GM12878 (cell line): ENCODE measurements around the gene MAN2A1. TPM values are rescaled to one million over a fixed set of nuclear protein-coding genes. Genes with fewer than 3 reads are reported as not detected.

Experiments used
- ATAC-seq: fragments of 200-7000 bp; cut with Tn5 transposase; 3 replicates; pipeline ENCODE4 v1.9.1; 2020; ENCODE audit warnings: mild to moderate bottlenecking, moderate library complexity
- BruUV-seq: library from RNA; stranded (reverse); fragments of 400-500 nt; replicated peaks from 2 replicates; lab custom pipeline; 2021; lab: Mats Ljungman, UMichigan
- CTCF ChIA-PET: fragments of 300-600 bp; sonication (Branson Sonifier 250); formaldehyde crosslinking; extraction: SDS; loops from one replicate; lab custom pipeline; 2021; ENCODE audit warnings: inconsistent platforms; lab: Yijun Ruan, JAX
- POLR2A ChIA-PET: fragments of 350-600 bp; formaldehyde crosslinking; extraction: SDS; loops from one replicate; lab custom pipeline; 2021; ENCODE audit warnings: inconsistent platforms; lab: Charles Lee
- RAD21 ChIA-PET: fragments of 300-600 bp; sonication (Branson Sonifier 250); formaldehyde crosslinking; loops from one replicate; lab custom pipeline; 2023; ENCODE audit warnings: antibody characterized with exemption; ENCODE audit not compliant: unreplicated experiment; lab: Charles Lee
- SMC1A ChIA-PET: fragments of 300-600 bp; sonication (Branson Sonifier 250); formaldehyde crosslinking; loops from one replicate; lab custom pipeline; 2023; ENCODE audit not compliant: unreplicated experiment, uncharacterized antibody; lab: Charles Lee
- DNase-seq: peaks from one replicate; pipeline ENCODE4 v3.0.0-alpha.2; 2011; ENCODE audit warnings: low read depth, low spot score
- FAIRE-seq: peaks from 3 replicates; lab custom pipeline; 2011; peaks lifted over from hg19 to GRCh38; lab: Jason Lieb, UNC
- H2AFZ ChIP-seq: 2 replicates; pipeline ENCODE4 v1.6.0; 2011; ENCODE audit warnings: low read depth, low read length, control low read depth; ENCODE audit not compliant: control insufficient read depth
- H3K27ac ChIP-seq: 2 replicates; pipeline ENCODE4 v1.5.1; 2011; ENCODE audit warnings: control low read depth; ENCODE audit not compliant: control insufficient read depth, insufficient read depth
- H3K27me3 ChIP-seq, 2 experiments: replicated peaks in 1 of 2; 2 replicates each; pipeline versions ENCODE4 v1.6.0 to v1.6.1; 2011; ENCODE audit warnings: low read length in 1 of 2; ENCODE audit not compliant: control insufficient read depth in 2 of 2, insufficient read depth in 2 of 2
- H3K36me3 ChIP-seq, 2 experiments: 2 replicates each; pipeline ENCODE4 v1.5.1; 2011; ENCODE audit warnings: low read length in 1 of 2; ENCODE audit not compliant: control insufficient read depth in 2 of 2, insufficient read depth in 2 of 2
- H3K4me1 ChIP-seq: 2 replicates; pipeline ENCODE4 v1.6.1; 2011; ENCODE audit warnings: mild to moderate bottlenecking, low read length, moderate library complexity, mixed read lengths; ENCODE audit not compliant: control insufficient read depth, insufficient read depth
- H3K4me2 ChIP-seq: 2 replicates; pipeline ENCODE4 v1.6.0; 2011; ENCODE audit warnings: control low read depth; ENCODE audit not compliant: control insufficient read depth, insufficient read depth
- H3K4me3 ChIP-seq: fragments of 200-600 bp; sonication (generic); 2 replicates; pipeline ENCODE4 v1.5.1; 2016
- H3K79me2 ChIP-seq: 2 replicates; pipeline ENCODE4 v1.6.0; 2011; ENCODE audit warnings: low read length; ENCODE audit not compliant: control insufficient read depth, insufficient read depth
- H3K9ac ChIP-seq: 2 replicates; pipeline ENCODE4 v1.8.0; 2011; ENCODE audit warnings: low read length, control low read depth, mixed read lengths; ENCODE audit not compliant: control insufficient read depth, insufficient read depth
- H3K9me3 ChIP-seq: replicated peaks from 3 replicates; pipeline ENCODE4 v1.5.1; 2011; ENCODE audit warnings: mild to moderate bottlenecking, low read length; ENCODE audit not compliant: control insufficient read depth, insufficient read depth
- H4K20me1 ChIP-seq: 2 replicates; pipeline ENCODE4 v1.6.0; 2011; ENCODE audit not compliant: control insufficient read depth, insufficient read depth
- ATF7 ChIP-seq: fragments of 450-650 bp; IDR thresholded peaks from 2 replicates; pipeline ENCODE4 v1.6.1; 2016; ENCODE audit warnings: low read depth, mild to moderate bottlenecking
- CEBPZ ChIP-seq: fragments of 150-350 bp; IDR thresholded peaks from 2 replicates; pipeline ENCODE4 v1.6.1; 2016; ENCODE audit warnings: low read depth, low read length
- DPF2 ChIP-seq: fragments of 450-650 bp; IDR thresholded peaks from 2 replicates; pipeline ENCODE4 v1.6.1; 2017; ENCODE audit warnings: mild to moderate bottlenecking
- E4F1 ChIP-seq: fragments of 450-650 bp; IDR thresholded peaks from 2 replicates; pipeline ENCODE4 v1.6.1; 2018; ENCODE audit warnings: borderline replicate concordance, mild to moderate bottlenecking; ENCODE audit not compliant: partially characterized antibody
- ESRRA ChIP-seq: IDR thresholded peaks from 2 replicates; pipeline ENCODE4 v1.6.1; 2012; ENCODE audit warnings: mild to moderate bottlenecking, low read length, improper control_type of control experiment
- HDAC2 ChIP-seq: fragments of 200-600 bp; sonication (generic); IDR thresholded peaks from 2 replicates; pipeline ENCODE4 v1.6.1; 2017
- MEF2B ChIP-seq: fragments of 450-650 bp; IDR thresholded peaks from 2 replicates; pipeline ENCODE4 v1.6.1; 2018; ENCODE audit warnings: mild to moderate bottlenecking, moderate library complexity; ENCODE audit not compliant: partially characterized antibody, poor library complexity, severe bottlenecking
- PKNOX1 ChIP-seq: fragments of 450-650 bp; IDR thresholded peaks from 2 replicates; pipeline ENCODE4 v1.6.1; 2016; ENCODE audit warnings: mild to moderate bottlenecking
- RBBP5 ChIP-seq: fragments of 200-600 bp; sonication (generic); conservative IDR thresholded peaks from 2 replicates; pipeline ENCODE4 v1.6.1; 2016
- STAT1 ChIP-seq: fragments of 450-650 bp; conservative IDR thresholded peaks from 2 replicates; pipeline ENCODE4 v1.6.1; 2014; ENCODE audit warnings: antibody characterized with exemption, mild to moderate bottlenecking
- TBL1XR1 ChIP-seq: IDR thresholded peaks from 2 replicates; pipeline ENCODE4 v1.6.1; 2012; ENCODE audit warnings: low read depth, low read length, improper control_type of control experiment
- YBX1 ChIP-seq: fragments of 450-650 bp; IDR thresholded peaks from 2 replicates; pipeline ENCODE4 v1.6.1; 2016; ENCODE audit warnings: antibody characterized with exemption
- ZNF687 ChIP-seq: fragments of 450-650 bp; IDR thresholded peaks from 2 replicates; pipeline ENCODE4 v1.6.1; 2017; ENCODE audit warnings: mild to moderate bottlenecking, moderate library complexity
- WGBS: methylation state at CpG from one replicate; pipeline ENCODE4 v1.1.6; 2016; ENCODE audit warnings: low lambda C conversion rate; ENCODE audit not compliant: insufficient replicate concordance, insufficient coverage; ENCODE audit errors: missing lambda C conversion rate; 5-methylcytosine and 5-hydroxymethylcytosine counted together
- in situ Hi-C: fragments of 300-500 bp; cut with MboI; formaldehyde crosslinking; loops from 9 replicates; pipeline ENCODE4 v1.14.3; 2018; ENCODE audit warnings: mixed read lengths
- intact Hi-C: fragments of 100-400 bp; cut with micrococcal nuclease; formaldehyde crosslinking; loops from one replicate; pipeline ENCODE4 v1.14.2; 2022; ENCODE audit not compliant: unreplicated experiment
- polyA plus RNA-seq, 11 experiments: library from polyadenylated mRNA; depleted of rRNA in 4 of 11; unstranded in 6 of 11; stranded (reverse) in 5 of 11; fragments of >200 nt; fragmentation: Nextera tagmentation in 4 of 11; fragmentation: Illumina TruSeq in 1 of 11; extraction: Ambion mirVana in 4 of 11; extraction: Trizol in 1 of 11; gene quantifications; 1 replicate in 1 of 11; 2 replicates in 10 of 11; pipeline versions ENCODE4 v1.2.1 to v1.2.3, GENCODE V29; 2011 to 2016; ENCODE audit warnings: inconsistent platforms in 2 of 11, missing spikeins in 2 of 11, low read depth in 1 of 11
- total RNA-seq, 4 experiments: library from RNA; depleted of rRNA in 3 of 4; stranded (reverse); fragments of >200 nt in 3 of 4; fragmentation: Illumina TruSeq in 1 of 4; extraction: Trizol in 1 of 4; gene quantifications; 2 replicates each; pipeline versions ENCODE4 v1.2.1 to v1.2.3, GENCODE V29; 2013 to 2021

MAN2A1 gene
- total and polyA plus RNA-seq, 10 of the 15 experiments (the other 5 are each of a cell fraction or from before 2014, with no cell fraction given) = 4.2 to 27.9 (median 10.5) TPM

- TF ChIP-seq PKNOX1 = no peak
- TF ChIP-seq E4F1 = no peak
- no peak for TF ChIP-seq STAT1
- no peak for TF ChIP-seq RBBP5
- no peak for TF ChIP-seq HDAC2
- no peak for TF ChIP-seq TBL1XR1
Observed at GRCh38 chr5:109740966-109741365, 51.2 kb downstream of the MAN2A1 start (continued).

- POLR2A ChIA-PET = no interaction called here
- no peaks in the 10 kb centered on the region for H3K9me3 ChIP-seq
- no peak overlapping the region for H3K4me3 ChIP-seq
- in situ Hi-C loops = no loop called here
- H3K36me3 ChIP-seq = peaks cover 0 to 2% of the 10 kb centered on the region in 2 experiments; a peak in 1 of 4 replicates
- no peak overlapping the region for H2AFZ ChIP-seq
- intact Hi-C loops = loop anchor here (5.0 kb wide), 1 partner anchor 49 kb away; no protein-coding TSS in a partner anchor
- SMC1A ChIA-PET = interaction anchor here (0.9 to 1.7 kb wide), 6 partner anchors 39 to 60 kb away, joined by 3 to 6 read pairs (median 3); no protein-coding TSS in a partner anchor
- no peak overlapping the region for H3K4me2 ChIP-seq
- no peak overlapping the region for H3K9ac ChIP-seq
- no peak for FAIRE-seq
- BruUV-seq = no TSS peak
- CTCF ChIA-PET = interaction anchor here (1.1 to 1.5 kb wide), 2 partner anchors 46 to 51 kb away, joined by 6 read pairs; no protein-coding TSS in a partner anchor
- RAD21 ChIA-PET = interaction anchor here (0.7 kb wide), 1 partner anchor 48 kb away, joined by 3 read pairs; no protein-coding TSS in a partner anchor
- peaks cover 11% of the 10 kb centered on the region for H3K4me1 ChIP-seq
- no peaks in the 10 kb centered on the region for H3K27me3 ChIP-seq
- no peaks in the 10 kb centered on the region for H3K79me2 ChIP-seq
- ATAC-seq = no peak
- WGBS = 89% methylated on average over 1 of the region's 1 CpG
- no peak for DNase-seq
- no peak overlapping the region for H3K27ac ChIP-seq
- no peaks in the 10 kb centered on the region for H4K20me1 ChIP-seq
- TF ChIP-seq ATF7 (no peak), MEF2B (no peak), DPF2 (no peak), CEBPZ (no peak), ESRRA (no peak), ZNF687 (no peak), YBX1 (no peak)
Observed at GRCh38 chr5:109741390-109741789, 51.7 kb downstream of the MAN2A1 start.
